DND-41 (cell line): Measurements from ENCODE around the gene KRT81.

ENCODE experiments used
- EZH2 ChIP-seq: IDR thresholded peaks from 3 replicates; pipeline ENCODE4 v1.6.1; 2012; ENCODE audit warnings: borderline replicate concordance, low read depth, mild to moderate bottlenecking, moderate library complexity, low read length, inconsistent platforms; ENCODE audit not compliant: severe bottlenecking
- TF ChIP-seq, protein P1 (sequence below): IDR thresholded peaks from 2 replicates; pipeline ENCODE4 v1.5.1; 2012; ENCODE audit warnings: borderline replicate concordance, low read length, moderate library complexity, mild to moderate bottlenecking; ENCODE audit not compliant: poor library complexity, severe bottlenecking; ENCODE audit errors: extremely low read depth

DNA sequence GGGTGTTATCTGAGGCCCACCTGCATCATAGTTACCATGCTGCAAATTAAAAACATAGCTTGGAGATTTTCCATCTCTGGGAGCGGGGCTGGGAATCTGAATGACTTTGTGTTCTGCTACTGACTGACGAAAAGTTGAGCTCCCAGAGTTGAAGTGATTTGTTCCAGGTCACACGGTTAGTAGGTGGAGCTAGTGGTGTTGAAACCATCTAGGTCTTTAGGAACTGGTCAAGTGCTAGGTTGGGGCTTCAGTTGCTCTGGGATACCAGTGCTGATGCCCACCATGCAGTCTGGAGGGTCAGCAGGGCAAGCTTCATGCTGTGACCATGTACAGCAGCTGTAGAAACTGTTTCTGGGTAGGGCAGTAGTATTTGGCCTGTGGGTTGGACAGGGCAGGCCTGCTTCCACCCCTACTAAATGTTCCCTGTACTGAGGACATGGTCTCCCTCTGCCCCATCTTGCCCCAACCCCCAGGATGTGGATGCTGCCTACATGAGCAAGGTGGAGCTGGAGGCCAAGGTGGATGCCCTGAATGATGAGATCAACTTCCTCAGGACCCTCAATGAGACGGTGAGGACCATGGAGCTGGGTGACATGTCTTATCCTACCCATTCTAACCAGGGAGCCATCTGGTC, 53.0 kb downstream of the KRT81 start:
- TF ChIP-seq, protein P1, sequence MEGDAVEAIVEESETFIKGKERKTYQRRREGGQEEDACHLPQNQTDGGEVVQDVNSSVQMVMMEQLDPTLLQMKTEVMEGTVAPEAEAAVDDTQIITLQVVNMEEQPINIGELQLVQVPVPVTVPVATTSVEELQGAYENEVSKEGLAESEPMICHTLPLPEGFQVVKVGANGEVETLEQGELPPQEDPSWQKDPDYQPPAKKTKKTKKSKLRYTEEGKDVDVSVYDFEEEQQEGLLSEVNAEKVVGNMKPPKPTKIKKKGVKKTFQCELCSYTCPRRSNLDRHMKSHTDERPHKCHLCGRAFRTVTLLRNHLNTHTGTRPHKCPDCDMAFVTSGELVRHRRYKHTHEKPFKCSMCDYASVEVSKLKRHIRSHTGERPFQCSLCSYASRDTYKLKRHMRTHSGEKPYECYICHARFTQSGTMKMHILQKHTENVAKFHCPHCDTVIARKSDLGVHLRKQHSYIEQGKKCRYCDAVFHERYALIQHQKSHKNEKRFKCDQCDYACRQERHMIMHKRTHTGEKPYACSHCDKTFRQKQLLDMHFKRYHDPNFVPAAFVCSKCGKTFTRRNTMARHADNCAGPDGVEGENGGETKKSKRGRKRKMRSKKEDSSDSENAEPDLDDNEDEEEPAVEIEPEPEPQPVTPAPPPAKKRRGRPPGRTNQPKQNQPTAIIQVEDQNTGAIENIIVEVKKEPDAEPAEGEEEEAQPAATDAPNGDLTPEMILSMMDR, result no peak
- no peak for TF ChIP-seq EZH2
